ENCODE data around the gene ALG9. TPM values are rescaled to one million over a fixed set of nuclear protein-coding genes. Genes with fewer than 3 reads are reported as not detected.

ALG9 gene
- total RNA-seq, 4 donors from 2014 or later, result 35.3 to 44.9 (median 36.6) TPM

DNA sequence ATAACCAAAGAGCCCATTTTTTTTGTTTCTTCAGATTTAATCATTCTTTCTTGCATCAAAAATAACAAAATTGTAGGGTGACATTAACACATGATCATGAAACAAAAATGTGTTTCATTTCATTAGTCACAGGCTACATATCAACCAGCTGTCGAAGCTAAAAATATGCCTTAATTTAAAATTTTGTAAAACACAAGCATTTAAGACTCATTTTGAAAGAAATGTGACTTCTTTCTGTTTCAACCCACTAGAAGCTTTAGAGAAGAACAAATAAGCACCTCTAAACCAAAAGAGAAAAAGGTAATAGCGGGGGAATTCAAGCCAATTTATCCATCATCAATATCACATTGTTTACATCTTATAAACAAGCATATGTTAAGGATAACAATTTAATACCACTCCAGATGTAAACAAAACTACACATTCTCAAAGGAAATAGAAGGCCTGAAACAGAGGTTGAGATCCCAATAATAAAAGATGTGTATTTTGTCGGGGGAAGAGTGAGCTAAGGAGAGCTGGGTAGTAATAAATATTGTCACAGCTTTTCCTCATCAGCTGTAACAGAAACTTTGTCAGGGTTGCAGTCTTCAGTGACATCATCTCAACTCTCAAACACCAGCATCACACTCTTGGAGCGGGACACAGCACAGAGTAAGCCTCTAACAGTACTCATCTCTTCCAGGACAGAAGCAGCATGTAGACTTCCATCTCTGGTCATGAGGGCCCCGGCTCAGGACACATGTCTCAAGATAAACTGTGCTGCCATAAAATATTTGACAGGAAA, 42.0 kb downstream of the ALG9 start:
- H3K9me3 ChIP-seq, result no peaks in the 10 kb centered on the region
- H3K4me1 ChIP-seq, result no peaks in the 10 kb centered on the region
- WGBS, 2 donors, result 92 to 96% methylated on average over 5 of the region's 5 CpGs
- no peak for DNase-seq
- intact Hi-C loops (cut with DNase I), result no loop called here
- peaks cover 7% of the 10 kb centered on the region in 2 donors for H3K36me3 ChIP-seq
- no peak overlapping the region for H3K4me3 ChIP-seq (replicated peaks in 1 of 3)
- TF ChIP-seq POLR2A (IDR thresholded peaks at IDR 0.05), result no peak
- TF ChIP-seq, protein P1, sequence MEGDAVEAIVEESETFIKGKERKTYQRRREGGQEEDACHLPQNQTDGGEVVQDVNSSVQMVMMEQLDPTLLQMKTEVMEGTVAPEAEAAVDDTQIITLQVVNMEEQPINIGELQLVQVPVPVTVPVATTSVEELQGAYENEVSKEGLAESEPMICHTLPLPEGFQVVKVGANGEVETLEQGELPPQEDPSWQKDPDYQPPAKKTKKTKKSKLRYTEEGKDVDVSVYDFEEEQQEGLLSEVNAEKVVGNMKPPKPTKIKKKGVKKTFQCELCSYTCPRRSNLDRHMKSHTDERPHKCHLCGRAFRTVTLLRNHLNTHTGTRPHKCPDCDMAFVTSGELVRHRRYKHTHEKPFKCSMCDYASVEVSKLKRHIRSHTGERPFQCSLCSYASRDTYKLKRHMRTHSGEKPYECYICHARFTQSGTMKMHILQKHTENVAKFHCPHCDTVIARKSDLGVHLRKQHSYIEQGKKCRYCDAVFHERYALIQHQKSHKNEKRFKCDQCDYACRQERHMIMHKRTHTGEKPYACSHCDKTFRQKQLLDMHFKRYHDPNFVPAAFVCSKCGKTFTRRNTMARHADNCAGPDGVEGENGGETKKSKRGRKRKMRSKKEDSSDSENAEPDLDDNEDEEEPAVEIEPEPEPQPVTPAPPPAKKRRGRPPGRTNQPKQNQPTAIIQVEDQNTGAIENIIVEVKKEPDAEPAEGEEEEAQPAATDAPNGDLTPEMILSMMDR (IDR thresholded peaks at IDR 0.05), result no peak
- H3K27me3 ChIP-seq, result no peaks in the 10 kb centered on the region
- no peak overlapping the region for H3K27ac ChIP-seq

DNA sequence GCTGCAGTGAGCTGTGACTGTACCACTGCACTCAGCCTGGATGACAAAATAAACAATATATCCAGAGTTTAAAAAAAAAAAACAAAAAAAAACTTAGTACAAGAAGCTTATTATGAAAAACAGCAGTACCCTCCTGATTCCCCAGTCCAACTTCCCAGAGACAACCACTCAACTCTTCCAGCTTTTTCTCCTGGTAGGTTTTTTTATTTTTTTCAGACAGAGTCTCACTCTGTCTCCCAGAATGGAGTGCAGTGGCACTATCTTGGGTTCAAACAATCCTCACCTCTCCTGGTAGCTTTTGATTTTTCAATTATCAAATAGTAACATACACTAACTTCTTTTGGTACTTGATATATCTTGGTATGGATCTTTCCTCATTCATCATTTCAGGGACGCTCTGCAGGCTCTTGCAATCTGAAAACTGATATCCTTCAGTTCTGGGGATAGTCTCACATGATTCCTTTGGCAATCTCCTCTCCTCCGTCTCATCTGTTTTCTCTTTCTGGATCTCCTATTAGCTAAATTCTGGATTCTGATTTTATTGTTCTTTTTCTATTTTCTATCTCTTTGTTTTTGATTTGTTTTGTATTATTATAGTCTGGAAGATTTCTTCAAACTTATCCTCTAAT, 44.9 kb downstream of the ALG9 start:
- peaks cover 7% of the 10 kb centered on the region in 2 donors for H3K36me3 ChIP-seq
- H3K27me3 ChIP-seq, result no peaks in the 10 kb centered on the region
- TF ChIP-seq POLR2A (IDR thresholded peaks at IDR 0.05), result no peak
- TF ChIP-seq, protein P1 (IDR thresholded peaks at IDR 0.05), result no peak
- WGBS, 2 donors, result 88 to 89% methylated on average over 2 of the region's 2 CpGs
- no peak for DNase-seq
- H3K4me1 ChIP-seq, result no peaks in the 10 kb centered on the region
- no peak overlapping the region for H3K4me3 ChIP-seq (replicated peaks in 1 of 3)
- H3K9me3 ChIP-seq, result no peaks in the 10 kb centered on the region
- no peak overlapping the region for H3K27ac ChIP-seq
- intact Hi-C loops (cut with DNase I), result no loop called here

DNA sequence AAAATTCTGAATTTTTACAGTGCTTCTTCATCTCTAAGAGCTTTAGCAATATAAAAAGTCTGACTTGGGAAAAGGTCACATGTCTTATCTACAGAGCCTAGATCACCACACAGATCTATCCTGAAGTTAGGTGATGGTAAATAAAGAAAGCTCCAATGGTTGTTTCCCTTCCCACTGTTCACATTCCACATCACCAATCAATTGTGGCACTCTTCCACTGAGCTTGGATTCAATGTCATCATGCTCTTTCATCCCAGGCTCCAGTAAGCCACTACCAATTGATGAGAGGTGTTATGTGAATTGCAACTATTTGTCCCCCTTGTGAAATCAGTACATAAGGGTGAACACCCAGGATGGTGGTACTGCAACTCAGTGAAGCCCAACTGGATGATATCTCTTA, 47.8 kb downstream of the ALG9 start:
- intact Hi-C loops (cut with DNase I), result no loop called here
- no peak overlapping the region for H3K27ac ChIP-seq
- no peak overlapping the region for H3K4me3 ChIP-seq (replicated peaks in 1 of 3)
- peaks cover 4 to 7% of the 10 kb centered on the region in 2 donors for H3K36me3 ChIP-seq
- no peak for DNase-seq
- H3K9me3 ChIP-seq, result no peaks in the 10 kb centered on the region
- H3K4me1 ChIP-seq, result peaks cover 0 to 12% of the 10 kb centered on the region in 2 donors
- no peaks in the 10 kb centered on the region for H3K27me3 ChIP-seq
- no peak for TF ChIP-seq POLR2A (IDR thresholded peaks at IDR 0.05)
- TF ChIP-seq, protein P1 (IDR thresholded peaks at IDR 0.05), result no peak

DNA sequence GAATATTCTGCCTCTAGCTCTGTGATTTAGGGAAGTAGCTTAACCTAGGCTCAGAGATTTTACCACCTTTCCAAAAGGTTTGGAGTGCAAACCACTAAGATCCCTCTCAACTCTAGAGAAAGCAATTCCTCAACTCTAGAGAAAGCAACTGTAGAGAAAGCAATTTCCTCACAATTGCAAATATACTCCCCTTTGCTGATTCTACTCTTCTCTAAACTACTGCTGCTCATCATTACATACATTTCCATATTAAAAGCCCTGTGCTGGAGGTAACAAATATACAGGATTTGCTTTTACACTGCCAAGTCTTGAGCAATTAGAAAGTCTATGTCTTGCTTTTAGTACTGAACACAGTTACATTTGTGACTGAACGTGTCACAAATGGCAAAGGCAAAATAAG, 48.2 kb downstream of the ALG9 start:
- H3K27me3 ChIP-seq, result no peaks in the 10 kb centered on the region
- 94% methylated on average over 1 of the region's 1 CpG for WGBS, 2 donors

More for the DNA sequence above, 48.2 kb downstream of the ALG9 start:
- Histone ChIP-seq H3K36me3 (peaks cover 3% of the 10 kb centered on the region in 2 donors), H3K4me3 (replicated peaks in 1 of 3) (no peak overlapping the region), H3K4me1 (peaks cover 0 to 12% of the 10 kb centered on the region in 2 donors), H3K9me3 (no peaks in the 10 kb centered on the region), H3K27ac (no peak overlapping the region)
- intact Hi-C loops (cut with DNase I), result no loop called here
- TF ChIP-seq, protein P1 (IDR thresholded peaks at IDR 0.05), result no peak
- no peak for TF ChIP-seq POLR2A (IDR thresholded peaks at IDR 0.05)
- no peak for DNase-seq

Measured in thyroid gland (tissue), 4 donors.